K562 (cell line): ENCODE data around the gene ZBTB39. TPM values are rescaled to one million over a fixed set of nuclear protein-coding genes. Genes with fewer than 3 reads are reported as not detected.

ENCODE experiments used
- ATAC-seq: fragments of 200-7000 bp; cut with Tn5 transposase; 3 replicates; pipeline ENCODE4 v1.9.1; 2020; ENCODE audit warnings: moderate library complexity
- BruUV-seq: library from RNA; stranded (reverse); fragments of 400-500 nt; replicated peaks from 2 replicates; lab custom pipeline; 2021; lab: Mats Ljungman, UMichigan
- CTCF ChIA-PET: fragments of 300-600 bp; formaldehyde crosslinking; extraction: SDS; loops from one replicate; lab custom pipeline; 2021; ENCODE audit warnings: low intra/inter-chr PET ratio; lab: Yijun Ruan, JAX
- POLR2A ChIA-PET: fragments of 300-600, 350-650 bp; sonication (Branson Sonifier 250); formaldehyde crosslinking; extraction: SDS; loops from one replicate; lab custom pipeline; 2021; ENCODE audit warnings: antibody characterized with exemption, inconsistent platforms; lab: Yijun Ruan, JAX
- DNase-seq, 4 experiments: peaks; one replicate each; pipeline versions ENCODE4 v3.0.0 to v3.0.0-alpha.2; 2011 to 2018; ENCODE audit warnings: low spot score in 3 of 4, mixed read lengths in 3 of 4; ENCODE audit errors: extremely low read depth in 1 of 4
- FAIRE-seq: peaks from 2 replicates; lab custom pipeline; 2011; peaks lifted over from hg19 to GRCh38; lab: Jason Lieb, UNC
- H2AFZ ChIP-seq: 2 replicates; pipeline ENCODE4 v1.6.0; 2011; ENCODE audit warnings: low read depth, low read length, control low read depth, inconsistent platforms
- H3K27ac ChIP-seq: fragments of 200-600 bp; 3 replicates; pipeline ENCODE4 v1.8.0; 2011; ENCODE audit warnings: low read depth, mild to moderate bottlenecking, control low read depth, inconsistent platforms, low read length, moderate library complexity, mixed read lengths; ENCODE audit errors: extremely low read depth
- H3K27me3 ChIP-seq, 2 experiments: fragments of 300-600 bp in 1 of 2; 2 replicates in 1 of 2; 3 replicates in 1 of 2; pipeline versions ENCODE4 v1.6.0 to v1.8.0; 2011; ENCODE audit warnings: inconsistent platforms in 2 of 2, low read length in 2 of 2, mild to moderate bottlenecking in 1 of 2, mixed read lengths in 1 of 2, moderate library complexity in 1 of 2; ENCODE audit not compliant: control insufficient read depth in 2 of 2, insufficient read depth in 2 of 2
- H3K36me3 ChIP-seq: fragments of 300-600 bp; 3 replicates; pipeline ENCODE4 v1.8.0; 2011; ENCODE audit warnings: mild to moderate bottlenecking, low read length, inconsistent platforms; ENCODE audit not compliant: control insufficient read depth, insufficient read depth
- H3K4me1 ChIP-seq, 2 experiments: fragments of 200-600 bp in 1 of 2; replicated peaks in 1 of 2; 2 replicates in 1 of 2; 3 replicates in 1 of 2; pipeline versions ENCODE4 v1.5.1 to v1.8.0; 2011; ENCODE audit warnings: inconsistent platforms in 2 of 2, low read length in 2 of 2, mild to moderate bottlenecking in 1 of 2, mixed read lengths in 1 of 2, moderate library complexity in 1 of 2; ENCODE audit not compliant: control insufficient read depth in 2 of 2, insufficient read depth in 2 of 2
- H3K4me2 ChIP-seq: 2 replicates; pipeline ENCODE4 v1.6.1; 2011; ENCODE audit warnings: low read length, control low read depth, inconsistent platforms, mixed read lengths; ENCODE audit not compliant: insufficient read depth
- H3K4me3 ChIP-seq: fragments of 200-600 bp; sonication (generic), shearing (Covaris generic); 2 replicates; pipeline ENCODE4 v1.5.1; 2016; ENCODE audit warnings: control low read depth, inconsistent platforms
- H3K79me2 ChIP-seq: fragments of 200-600 bp; 3 replicates; pipeline ENCODE4 v1.8.0; 2011; ENCODE audit warnings: low read length, inconsistent platforms; ENCODE audit not compliant: control insufficient read depth, insufficient read depth
- H3K9ac ChIP-seq, 2 experiments: 2 replicates each; pipeline versions ENCODE4 v1.6.0 to v1.6.1; 2011; ENCODE audit warnings: low read depth in 2 of 2, low read length in 2 of 2, control low read depth in 1 of 2, inconsistent platforms in 1 of 2, mild to moderate bottlenecking in 1 of 2, mixed read lengths in 1 of 2; ENCODE audit not compliant: insufficient read depth in 1 of 2
- H3K9me1 ChIP-seq: one replicate; pipeline ENCODE4 v1.6.0; 2011; ENCODE audit warnings: inconsistent platforms, mild to moderate bottlenecking, low read length, moderate library complexity; ENCODE audit not compliant: control insufficient read depth, insufficient read depth
- H3K9me3 ChIP-seq: replicated peaks from 2 replicates; pipeline ENCODE4 v1.5.1; 2011; ENCODE audit warnings: low read depth, low read length, inconsistent platforms; ENCODE audit not compliant: control insufficient read depth, insufficient read depth
- H4K20me1 ChIP-seq: replicated peaks from 2 replicates; pipeline ENCODE4 v1.6.1; 2011; ENCODE audit warnings: low read length, inconsistent platforms, mixed read lengths; ENCODE audit not compliant: control insufficient read depth, insufficient read depth
- CREBBP ChIP-seq: IDR thresholded peaks from one replicate; pipeline ENCODE4 v1.6.1; 2012; ENCODE audit warnings: low read depth, mild to moderate bottlenecking, control low read depth, inconsistent platforms, low read length
- MTF1 ChIP-seq: fragments of 250-450 bp; sonication (Bioruptor Pico); IDR thresholded peaks from 2 replicates; pipeline ENCODE4 v1.9.0; 2021; ENCODE audit warnings: moderate library complexity, mild to moderate bottlenecking, inconsistent platforms, borderline replicate concordance
- NFE2 ChIP-seq: IDR thresholded peaks from 2 replicates; pipeline ENCODE4 v1.6.1; 2014; ENCODE audit warnings: antibody characterized with exemption, low read depth
- RAD21 ChIP-seq, 2 experiments: fragments of 250-450 bp in 1 of 2; fragments of 450-650 bp in 1 of 2; sonication (Bioruptor Pico) in 1 of 2; formaldehyde crosslinking in 1 of 2; IDR thresholded peaks in 1 of 2; conservative IDR thresholded peaks in 1 of 2; 2 replicates each; pipeline versions ENCODE4 v1.4.0 to v1.8.0; 2020 to 2022; ENCODE audit warnings: mild to moderate bottlenecking in 2 of 2, moderate library complexity in 1 of 2
- RAD51 ChIP-seq: fragments of 450-650 bp; IDR thresholded peaks from 2 replicates; pipeline ENCODE4 v1.7.1; 2016; ENCODE audit warnings: low read depth, mild to moderate bottlenecking, borderline replicate concordance
- WGBS: fragments of 100-300 bp; shearing (Covaris generic); methylation state at CpG from one replicate; pipeline ENCODE4 v1.1.6; 2016; ENCODE audit warnings: low coverage, mixed read lengths; ENCODE audit not compliant: insufficient coverage; ENCODE audit errors: missing lambda C conversion rate; 5-methylcytosine and 5-hydroxymethylcytosine counted together
- in situ Hi-C: fragments of 300-500 bp; cut with MboI; formaldehyde crosslinking; loops from 4 replicates; pipeline ENCODE4 v1.15.0; 2018; ENCODE audit warnings: inconsistent platforms, mixed read lengths
- intact Hi-C: fragments of 100-400 bp; cut with micrococcal nuclease; formaldehyde crosslinking; loops from 2 replicates; pipeline ENCODE4 v1.14.2; 2022
- polyA plus RNA-seq, 8 experiments: library from polyadenylated mRNA; depleted of rRNA in 4 of 8; stranded (reverse) in 5 of 8; unstranded in 3 of 8; fragments of >200 nt; fragmentation: Nextera tagmentation in 2 of 8; fragmentation: Illumina TruSeq in 1 of 8; extraction: Ambion mirVana in 2 of 8; extraction: Trizol in 1 of 8; gene quantifications; 2 replicates each; pipeline versions ENCODE4 v1.2.1 to v1.2.3, GENCODE V29; 2011 to 2014; ENCODE audit warnings: inconsistent platforms in 1 of 8, missing spikeins in 1 of 8
- total RNA-seq, 7 experiments: library from RNA; depleted of rRNA in 6 of 7; stranded (reverse); fragments of >200 nt in 6 of 7; fragmentation: Illumina TruSeq in 2 of 7; extraction: Trizol in 2 of 7; gene quantifications; 2 replicates each; pipeline versions ENCODE4 v1.2.1 to v1.2.3, GENCODE V29; 2011 to 2021; ENCODE audit warnings: low replicate concordance in 1 of 7
- TF ChIP-seq, protein P1 (sequence below), 2 experiments: fragments of 450-650 bp; formaldehyde crosslinking in 1 of 2; IDR thresholded peaks; 2 replicates each; pipeline versions ENCODE4 v1.4.0 to v1.6.1; 2014 to 2020; ENCODE audit warnings: mild to moderate bottlenecking in 2 of 2, borderline replicate concordance in 1 of 2, low read depth in 1 of 2
- TF ChIP-seq, protein P2 (sequence below), 3 experiments: IDR thresholded peaks in 2 of 3; conservative IDR thresholded peaks in 1 of 3; 2 replicates each; pipeline ENCODE4 v1.5.1; 2011 to 2012; ENCODE audit warnings: low read length in 3 of 3, mild to moderate bottlenecking in 3 of 3, control low read depth in 2 of 3, improper control_type of control experiment in 1 of 3, inconsistent platforms in 1 of 3, low read depth in 1 of 3, mixed read lengths in 1 of 3, moderate library complexity in 1 of 3; ENCODE audit not compliant: insufficient read depth in 2 of 3

Gene ZBTB39
- total and polyA plus RNA-seq, 9 of the 15 experiments (the other 6 are each of a cell fraction or from before 2014, with no cell fraction given) = 3.3 to 13.3 (median 8.6) TPM

DNA sequence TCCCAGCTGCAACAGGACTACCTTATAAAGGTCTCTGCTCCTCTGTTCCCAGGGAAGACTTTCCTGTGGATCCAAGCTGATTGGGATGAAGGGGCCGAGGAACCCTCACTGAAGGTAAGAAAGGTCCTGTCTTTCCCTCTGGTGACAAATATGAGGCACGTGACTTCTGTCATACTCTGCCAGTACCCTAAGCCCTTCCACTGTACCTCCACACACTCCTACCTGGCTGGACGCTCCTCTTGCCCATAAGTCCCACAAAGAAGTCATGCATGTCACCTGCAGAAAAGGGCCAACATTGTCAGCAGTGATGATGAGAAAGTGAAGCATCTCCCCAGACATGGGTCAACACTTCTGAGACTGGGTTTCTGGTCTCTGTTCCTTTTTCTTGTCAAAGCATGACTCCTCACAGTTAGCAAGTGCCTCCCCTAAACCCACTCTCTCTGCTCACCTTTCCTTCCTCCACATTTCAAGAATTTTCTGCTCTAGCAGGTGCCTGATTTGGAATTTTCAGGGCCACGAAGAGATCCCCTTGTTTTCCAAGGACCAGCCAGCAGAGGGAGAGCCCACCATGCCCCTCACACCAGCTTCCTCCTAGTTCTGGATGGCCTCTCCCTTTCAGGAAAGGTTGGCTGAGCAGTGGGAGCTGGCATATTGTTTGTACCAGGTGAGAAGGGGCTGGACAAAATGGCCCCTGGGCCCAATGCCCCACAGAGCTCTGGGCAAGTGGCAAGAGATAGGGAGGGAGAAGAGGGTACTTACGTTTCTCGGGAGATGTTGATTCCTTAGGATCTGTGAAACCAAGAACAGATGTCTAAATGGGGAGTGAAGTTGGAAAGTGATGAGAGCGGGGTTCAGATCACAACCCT lies 6.5 kb upstream of the ZBTB39 start:
- Histone ChIP-seq H3K36me3 (no peaks in the 10 kb centered on the region), H2AFZ (no peak overlapping the region), H3K4me2 (no peak overlapping the region), H4K20me1 (no peaks in the 10 kb centered on the region), H3K4me1 (peaks cover 6 to 20% of the 10 kb centered on the region in 2 experiments; a peak in 4 of 5 replicates), H3K9me1 (no peaks in the 10 kb centered on the region), H3K4me3 (no peak overlapping the region), H3K27me3 (peaks cover 2 to 20% of the 10 kb centered on the region in 2 experiments), H3K79me2 (no peaks in the 10 kb centered on the region), H3K9ac (no peak overlapping the region), H3K27ac (no peak overlapping the region), H3K9me3 (no peaks in the 10 kb centered on the region)
- ATAC-seq (no peak), DNase-seq (no peak), FAIRE-seq (no peak)
- intact Hi-C loops (no loop called here), in situ Hi-C loops (loop anchor here (5.0 kb wide), 1 partner anchor 39 kb away; the partner anchor contains the start of gene MYO1A)
- no TSS peak for BruUV-seq
- ChIA-PET CTCF (interaction anchor here (0.6 to 1.2 kb wide), 2 partner anchors 48 to 161 kb away, joined by 3 to 4 read pairs; no protein-coding TSS in a partner anchor), POLR2A (no interaction called here)
- WGBS = 12% methylated on average over 7 of the region's 7 CpGs
- TF ChIP-seq NFE2 (no peak), MTF1 (CRISPR knock-in tag) (no peak), RAD51 (peak; percentile 32; the same call in 1 of the 2 replicates), RAD21 (CRISPR knock-in tag; conservative IDR thresholded peaks at IDR 0.05 in 1 of 2, IDR thresholded peaks at IDR 0.05 in 1 of 2) (peak in 1 of 2 experiments; percentile 59; a peak in 2 of 4 replicates), CREBBP (no peak)
- TF ChIP-seq, protein P1, sequence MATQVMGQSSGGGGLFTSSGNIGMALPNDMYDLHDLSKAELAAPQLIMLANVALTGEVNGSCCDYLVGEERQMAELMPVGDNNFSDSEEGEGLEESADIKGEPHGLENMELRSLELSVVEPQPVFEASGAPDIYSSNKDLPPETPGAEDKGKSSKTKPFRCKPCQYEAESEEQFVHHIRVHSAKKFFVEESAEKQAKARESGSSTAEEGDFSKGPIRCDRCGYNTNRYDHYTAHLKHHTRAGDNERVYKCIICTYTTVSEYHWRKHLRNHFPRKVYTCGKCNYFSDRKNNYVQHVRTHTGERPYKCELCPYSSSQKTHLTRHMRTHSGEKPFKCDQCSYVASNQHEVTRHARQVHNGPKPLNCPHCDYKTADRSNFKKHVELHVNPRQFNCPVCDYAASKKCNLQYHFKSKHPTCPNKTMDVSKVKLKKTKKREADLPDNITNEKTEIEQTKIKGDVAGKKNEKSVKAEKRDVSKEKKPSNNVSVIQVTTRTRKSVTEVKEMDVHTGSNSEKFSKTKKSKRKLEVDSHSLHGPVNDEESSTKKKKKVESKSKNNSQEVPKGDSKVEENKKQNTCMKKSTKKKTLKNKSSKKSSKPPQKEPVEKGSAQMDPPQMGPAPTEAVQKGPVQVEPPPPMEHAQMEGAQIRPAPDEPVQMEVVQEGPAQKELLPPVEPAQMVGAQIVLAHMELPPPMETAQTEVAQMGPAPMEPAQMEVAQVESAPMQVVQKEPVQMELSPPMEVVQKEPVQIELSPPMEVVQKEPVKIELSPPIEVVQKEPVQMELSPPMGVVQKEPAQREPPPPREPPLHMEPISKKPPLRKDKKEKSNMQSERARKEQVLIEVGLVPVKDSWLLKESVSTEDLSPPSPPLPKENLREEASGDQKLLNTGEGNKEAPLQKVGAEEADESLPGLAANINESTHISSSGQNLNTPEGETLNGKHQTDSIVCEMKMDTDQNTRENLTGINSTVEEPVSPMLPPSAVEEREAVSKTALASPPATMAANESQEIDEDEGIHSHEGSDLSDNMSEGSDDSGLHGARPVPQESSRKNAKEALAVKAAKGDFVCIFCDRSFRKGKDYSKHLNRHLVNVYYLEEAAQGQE (IDR thresholded peaks at IDR 0.05; ENCODE audit: borderline replicate concordance) = peak; percentile 20; the same call in 1 of the 2 replicates
- TF ChIP-seq, protein P1 (CRISPR knock-in tag; IDR thresholded peaks at IDR 0.05; ENCODE audit: low read depth) = no peak
- TF ChIP-seq, protein P2, sequence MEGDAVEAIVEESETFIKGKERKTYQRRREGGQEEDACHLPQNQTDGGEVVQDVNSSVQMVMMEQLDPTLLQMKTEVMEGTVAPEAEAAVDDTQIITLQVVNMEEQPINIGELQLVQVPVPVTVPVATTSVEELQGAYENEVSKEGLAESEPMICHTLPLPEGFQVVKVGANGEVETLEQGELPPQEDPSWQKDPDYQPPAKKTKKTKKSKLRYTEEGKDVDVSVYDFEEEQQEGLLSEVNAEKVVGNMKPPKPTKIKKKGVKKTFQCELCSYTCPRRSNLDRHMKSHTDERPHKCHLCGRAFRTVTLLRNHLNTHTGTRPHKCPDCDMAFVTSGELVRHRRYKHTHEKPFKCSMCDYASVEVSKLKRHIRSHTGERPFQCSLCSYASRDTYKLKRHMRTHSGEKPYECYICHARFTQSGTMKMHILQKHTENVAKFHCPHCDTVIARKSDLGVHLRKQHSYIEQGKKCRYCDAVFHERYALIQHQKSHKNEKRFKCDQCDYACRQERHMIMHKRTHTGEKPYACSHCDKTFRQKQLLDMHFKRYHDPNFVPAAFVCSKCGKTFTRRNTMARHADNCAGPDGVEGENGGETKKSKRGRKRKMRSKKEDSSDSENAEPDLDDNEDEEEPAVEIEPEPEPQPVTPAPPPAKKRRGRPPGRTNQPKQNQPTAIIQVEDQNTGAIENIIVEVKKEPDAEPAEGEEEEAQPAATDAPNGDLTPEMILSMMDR (IDR thresholded peaks at IDR 0.05 in 2 of 3, conservative IDR thresholded peaks at IDR 0.05 in 1 of 3; ENCODE audit: insufficient read depth in 2 of 3, low read depth in 1 of 3, low read length in 3 of 3) = peak; percentile 34 to 48 (median 34); a peak in 4 of 6 replicates
